Kidney epithelial cell (primary cell): Measurements from ENCODE around the gene SLX9. TPM values are rescaled to one million over a fixed set of nuclear protein-coding genes. Genes with fewer than 3 reads are reported as not detected.

Source experiments
- DNase-seq: peaks from one replicate; pipeline ENCODE4 v3.0.0-alpha.2; 2010; ENCODE audit warnings: low read depth
- H3K27me3 ChIP-seq: 2 replicates; pipeline ENCODE4 v1.6.0; 2011; ENCODE audit warnings: low read length; ENCODE audit not compliant: control insufficient read depth, insufficient read depth
- H3K36me3 ChIP-seq: 2 replicates; pipeline ENCODE4 v1.5.1; 2011; ENCODE audit warnings: low read length; ENCODE audit not compliant: control insufficient read depth, insufficient read depth
- H3K4me3 ChIP-seq: 2 replicates; pipeline ENCODE4 v1.5.1; 2011; ENCODE audit warnings: low read depth, mild to moderate bottlenecking, control low read depth, low read length
- total RNA-seq: library from RNA; depleted of rRNA; stranded (reverse); fragments of >200 nt; gene quantifications from 2 replicates; pipeline ENCODE4 v1.2.3, GENCODE V29; 2015
- TF ChIP-seq, protein P1 (sequence below): IDR thresholded peaks from 2 replicates; pipeline ENCODE4 v1.5.1; 2011; ENCODE audit warnings: mild to moderate bottlenecking, moderate library complexity, low read length, control low read depth, inconsistent platforms; ENCODE audit not compliant: insufficient read depth, poor library complexity, severe bottlenecking

Gene SLX9
- total RNA-seq, 1 donor from 2014 or later = 38.6 TPM

DNA sequence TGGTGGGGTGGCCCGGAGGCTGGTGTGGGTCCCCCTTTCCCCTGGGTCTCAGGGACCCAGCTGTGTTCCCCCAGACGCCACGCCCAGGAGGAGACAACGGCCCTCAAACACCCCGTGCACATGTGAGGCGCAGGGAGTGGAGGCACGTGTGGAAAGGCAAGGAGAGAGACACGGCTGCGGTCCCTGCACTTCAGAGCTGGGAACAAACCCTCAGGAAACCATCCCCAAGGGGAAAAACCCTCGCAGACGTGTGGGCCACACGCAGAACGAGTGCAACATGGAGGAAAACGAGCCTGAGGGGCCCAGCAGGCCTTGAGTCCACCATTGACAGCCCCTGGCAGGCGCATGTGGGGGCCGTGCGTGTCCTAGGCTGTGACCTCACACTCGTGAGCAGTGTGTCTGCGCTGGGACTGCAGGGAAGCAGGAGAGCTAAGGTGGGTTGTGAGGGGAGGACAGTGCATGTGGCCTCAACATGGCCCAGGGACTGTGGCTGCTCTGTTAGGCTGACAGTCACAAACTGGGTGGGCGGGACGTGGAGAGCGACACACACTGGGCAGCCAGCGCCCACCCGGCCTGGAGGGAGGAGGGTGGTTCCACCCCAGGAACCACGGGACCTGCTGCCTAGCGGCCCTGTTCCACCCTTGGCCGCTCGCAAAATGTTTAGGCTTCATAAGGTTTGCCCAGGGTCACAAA lies 39.1 kb upstream of the SLX9 start:
- Histone ChIP-seq H3K4me3 (no peak overlapping the region), H3K36me3 (no peaks in the 10 kb centered on the region), H3K27me3 (peaks cover 37% of the 10 kb centered on the region)
- TF ChIP-seq, protein P1, sequence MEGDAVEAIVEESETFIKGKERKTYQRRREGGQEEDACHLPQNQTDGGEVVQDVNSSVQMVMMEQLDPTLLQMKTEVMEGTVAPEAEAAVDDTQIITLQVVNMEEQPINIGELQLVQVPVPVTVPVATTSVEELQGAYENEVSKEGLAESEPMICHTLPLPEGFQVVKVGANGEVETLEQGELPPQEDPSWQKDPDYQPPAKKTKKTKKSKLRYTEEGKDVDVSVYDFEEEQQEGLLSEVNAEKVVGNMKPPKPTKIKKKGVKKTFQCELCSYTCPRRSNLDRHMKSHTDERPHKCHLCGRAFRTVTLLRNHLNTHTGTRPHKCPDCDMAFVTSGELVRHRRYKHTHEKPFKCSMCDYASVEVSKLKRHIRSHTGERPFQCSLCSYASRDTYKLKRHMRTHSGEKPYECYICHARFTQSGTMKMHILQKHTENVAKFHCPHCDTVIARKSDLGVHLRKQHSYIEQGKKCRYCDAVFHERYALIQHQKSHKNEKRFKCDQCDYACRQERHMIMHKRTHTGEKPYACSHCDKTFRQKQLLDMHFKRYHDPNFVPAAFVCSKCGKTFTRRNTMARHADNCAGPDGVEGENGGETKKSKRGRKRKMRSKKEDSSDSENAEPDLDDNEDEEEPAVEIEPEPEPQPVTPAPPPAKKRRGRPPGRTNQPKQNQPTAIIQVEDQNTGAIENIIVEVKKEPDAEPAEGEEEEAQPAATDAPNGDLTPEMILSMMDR = no peak
- no peak for DNase-seq

DNA sequence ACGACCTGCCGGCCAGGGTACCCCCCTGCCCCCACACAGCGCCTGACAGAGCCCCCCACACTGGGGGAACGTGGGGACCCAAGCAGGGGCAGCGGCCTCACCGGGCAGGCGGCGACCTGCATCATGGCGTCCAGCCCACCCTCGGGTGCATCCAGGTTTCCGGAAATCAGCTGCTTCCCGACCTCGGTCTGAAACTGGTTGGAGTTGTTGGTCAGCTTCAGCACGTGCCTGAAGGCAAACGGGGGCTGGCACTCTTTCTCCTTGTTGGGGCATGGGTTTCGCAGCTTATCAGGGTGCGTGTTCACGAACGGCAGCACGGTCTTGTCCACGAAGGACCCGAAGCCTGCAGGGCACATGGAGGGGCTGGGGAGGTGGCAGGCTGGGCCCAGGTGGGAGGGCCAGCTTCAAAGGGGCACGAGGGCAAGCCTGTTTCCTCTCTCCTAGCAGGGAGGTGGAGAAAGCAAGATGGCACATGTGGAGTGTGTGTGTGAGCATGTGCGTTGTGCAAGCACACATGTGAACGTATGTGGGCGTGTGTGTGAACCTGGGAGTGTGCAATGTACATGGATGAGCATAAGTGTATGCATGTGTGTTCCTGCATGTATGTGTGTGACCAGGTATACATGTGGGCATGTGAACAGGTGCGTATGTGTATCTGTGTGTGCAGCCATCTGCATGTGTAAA lies 38.3 kb upstream of the SLX9 start:
- H3K27me3 ChIP-seq = peaks cover 40% of the 10 kb centered on the region
- no peaks in the 10 kb centered on the region for H3K36me3 ChIP-seq
- TF ChIP-seq, protein P1 = no peak
- H3K4me3 ChIP-seq = no peak overlapping the region
- DNase-seq = no peak

DNA sequence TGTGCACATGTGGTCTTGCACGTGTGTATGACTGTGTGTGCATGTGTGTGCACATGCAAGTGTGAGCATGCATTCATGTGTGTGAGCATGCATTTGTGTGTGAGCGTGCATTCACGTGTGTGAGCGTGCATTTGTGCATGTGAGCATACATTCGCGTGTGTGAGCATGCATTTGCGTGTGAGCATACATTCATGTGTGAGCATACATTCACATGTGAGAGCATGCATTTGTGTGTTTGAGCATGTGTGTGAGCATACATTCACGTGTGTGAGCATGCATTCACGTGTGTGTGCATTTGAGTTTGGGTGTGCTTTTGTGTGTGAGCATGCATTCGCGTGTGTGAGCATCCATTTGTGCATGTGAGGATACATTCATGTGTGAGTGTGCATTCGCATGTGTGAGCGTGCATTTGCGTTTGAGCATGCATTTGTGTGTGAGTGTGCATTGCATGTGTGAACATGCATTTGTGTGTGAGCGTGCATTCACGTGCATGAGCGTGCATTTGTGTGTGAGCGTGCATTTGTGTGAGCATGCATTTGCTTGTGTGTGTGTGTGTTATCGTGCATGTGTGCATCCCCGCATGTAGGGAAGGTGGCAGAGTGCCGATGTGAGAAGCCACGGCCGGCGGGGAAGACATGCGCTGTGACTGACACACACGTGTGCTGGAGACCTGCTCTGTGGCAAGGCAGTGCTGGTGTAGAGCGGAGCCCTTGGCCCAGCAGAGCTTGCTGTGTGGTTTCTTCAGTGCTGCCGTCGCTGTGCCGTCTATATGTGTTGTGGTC lies 37.4 kb upstream of the SLX9 start:
- H3K27me3 ChIP-seq = peaks cover 42% of the 10 kb centered on the region
- H3K4me3 ChIP-seq = no peak overlapping the region
- TF ChIP-seq, protein P1 = no peak
- DNase-seq = no peak
- no peaks in the 10 kb centered on the region for H3K36me3 ChIP-seq

DNA sequence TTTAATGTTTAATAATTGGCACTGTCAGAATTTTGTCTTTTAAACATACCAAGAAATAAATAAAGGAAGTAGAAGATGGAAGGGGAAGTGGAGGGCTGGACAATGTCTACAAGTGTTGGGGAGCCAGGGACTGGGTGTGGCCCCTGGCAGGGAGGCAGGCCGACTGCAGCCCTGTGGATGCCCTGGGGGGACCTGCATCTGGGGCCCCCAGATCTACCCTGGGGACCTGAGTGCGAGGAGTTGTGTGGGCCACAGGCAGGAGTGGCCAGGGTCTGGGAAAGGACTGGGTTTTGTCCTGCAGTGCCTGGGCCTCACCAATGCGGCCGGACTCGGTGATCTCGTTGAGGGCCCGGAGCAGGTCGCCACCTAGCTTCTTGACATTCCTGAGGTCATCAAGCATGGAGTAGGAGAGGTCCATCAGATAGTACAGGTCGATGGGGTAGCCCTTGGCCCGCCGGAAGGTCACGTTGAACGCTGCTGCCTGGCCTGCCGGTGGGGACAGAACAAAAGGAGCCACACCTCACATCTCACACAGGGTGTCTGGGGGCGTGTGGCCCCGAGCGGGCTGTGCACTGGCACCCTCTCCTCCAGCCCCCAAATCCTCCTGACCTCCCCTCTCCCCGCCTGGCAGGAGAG lies 36.7 kb upstream of the SLX9 start:
- TF ChIP-seq, protein P1 = no peak
- H3K27me3 ChIP-seq = peaks cover 36% of the 10 kb centered on the region
- no peak for DNase-seq
- H3K36me3 ChIP-seq = no peaks in the 10 kb centered on the region
- no peak overlapping the region for H3K4me3 ChIP-seq

DNA sequence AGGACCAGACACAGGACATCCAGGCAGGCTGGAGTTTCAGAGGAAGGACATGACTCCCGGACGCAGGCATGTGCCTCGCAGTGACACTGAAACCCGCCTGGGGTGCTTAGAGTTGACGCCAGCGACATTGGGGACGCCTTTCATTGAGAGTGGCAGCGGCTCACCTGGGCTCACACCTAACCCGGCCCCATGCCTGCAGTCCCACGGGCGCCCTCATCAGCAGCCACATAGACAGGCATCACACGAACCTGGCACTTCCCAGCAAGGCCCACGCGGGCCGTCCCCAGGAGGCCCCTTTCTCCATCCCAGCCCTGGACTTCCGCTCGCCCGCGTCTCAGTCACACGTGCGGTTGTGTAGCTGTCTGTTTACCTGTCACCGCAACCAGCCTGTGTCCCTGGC lies 36.1 kb upstream of the SLX9 start:
- DNase-seq = no peak
- peaks cover 33% of the 10 kb centered on the region for H3K27me3 ChIP-seq
- TF ChIP-seq, protein P1 = no peak
- H3K4me3 ChIP-seq = no peak overlapping the region
- H3K36me3 ChIP-seq = no peaks in the 10 kb centered on the region
